Hepatocyte (in vitro differentiated cells): ENCODE results near the gene SPHK2.

Source experiments
- CTCF ChIP-seq: fragments of 200-600 bp; sonication (generic); IDR thresholded peaks from 2 replicates; pipeline ENCODE4 v1.5.1; 2016; ENCODE audit warnings: antibody characterized with exemption, mild to moderate bottlenecking; ENCODE audit not compliant: poor library complexity
- EZH2 ChIP-seq: fragments of 200-600 bp; sonication (generic); IDR thresholded peaks from 2 replicates; pipeline ENCODE4 v1.6.1; 2016; ENCODE audit warnings: antibody characterized with exemption, mild to moderate bottlenecking, borderline replicate concordance

- TF ChIP-seq CTCF: peak; percentile 99
- no peak for TF ChIP-seq EZH2
These were observed 30.5 kb upstream of the SPHK2 start for GRCh38 chr19:48588670-48589401.
